GM08714 (cell line): ENCODE results near the gene ARHGAP23.
"Not testable (repeated sequence)": the region's sequence is repeated elsewhere in the genome, so short reads cannot be mapped to it uniquely, and the experiment has no call there.

Source experiments
- H3K4me3 ChIP-seq: fragments of 200-500 bp; sonication (Bioruptor generic); 2 replicates; pipeline ENCODE4 v1.5.1; 2014; ENCODE audit warnings: mild to moderate bottlenecking, low read length, inconsistent platforms
- ZNF274 ChIP-seq: IDR thresholded peaks from 2 replicates; pipeline ENCODE4 v1.6.1; 2012; ENCODE audit warnings: mild to moderate bottlenecking, low read depth, low read length

Gene ARHGAP23

DNA sequence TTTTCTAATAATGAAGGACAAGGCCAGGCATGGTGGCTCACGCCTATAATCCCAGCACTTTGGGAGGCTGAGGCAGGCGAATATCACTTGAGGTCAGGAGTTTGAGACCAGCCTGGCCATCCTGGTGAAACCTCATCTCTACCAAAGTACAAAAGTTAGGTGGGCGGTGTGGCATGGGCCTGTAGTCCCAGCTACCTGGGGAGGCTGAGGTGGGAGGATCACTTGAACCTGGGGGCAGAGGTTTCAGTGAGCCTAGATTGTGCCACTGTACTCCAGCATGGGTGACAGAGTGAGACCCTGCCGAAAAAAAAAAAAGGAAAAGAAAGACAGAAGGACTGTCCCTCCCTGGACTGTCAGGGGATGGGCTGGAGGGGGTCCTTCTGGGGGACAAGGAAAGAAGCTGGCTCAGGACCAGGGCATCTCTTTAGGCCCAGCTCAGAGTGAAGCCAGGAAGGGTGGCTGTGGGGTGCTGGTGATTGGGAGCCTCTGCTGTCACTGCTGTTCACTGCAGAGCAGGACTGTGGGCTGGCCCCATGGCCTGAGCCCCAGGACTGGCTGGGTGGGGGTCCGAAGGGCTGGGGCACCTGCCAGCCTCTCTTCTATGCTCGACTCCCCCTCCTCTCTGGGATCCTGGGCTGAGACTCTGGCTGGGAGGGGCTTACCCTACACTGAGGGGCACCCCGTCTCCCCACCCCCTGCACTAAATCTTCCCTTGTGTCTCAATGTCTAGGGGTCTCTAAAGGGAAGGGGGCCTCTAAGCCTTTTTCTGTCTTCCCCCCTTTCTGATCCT lies 909 bp upstream of the ARHGAP23 start:
- no peak for TF ChIP-seq ZNF274
- peak overlapping the region; percentile 68; the same call in 1 of the 2 replicates for H3K4me3 ChIP-seq

DNA sequence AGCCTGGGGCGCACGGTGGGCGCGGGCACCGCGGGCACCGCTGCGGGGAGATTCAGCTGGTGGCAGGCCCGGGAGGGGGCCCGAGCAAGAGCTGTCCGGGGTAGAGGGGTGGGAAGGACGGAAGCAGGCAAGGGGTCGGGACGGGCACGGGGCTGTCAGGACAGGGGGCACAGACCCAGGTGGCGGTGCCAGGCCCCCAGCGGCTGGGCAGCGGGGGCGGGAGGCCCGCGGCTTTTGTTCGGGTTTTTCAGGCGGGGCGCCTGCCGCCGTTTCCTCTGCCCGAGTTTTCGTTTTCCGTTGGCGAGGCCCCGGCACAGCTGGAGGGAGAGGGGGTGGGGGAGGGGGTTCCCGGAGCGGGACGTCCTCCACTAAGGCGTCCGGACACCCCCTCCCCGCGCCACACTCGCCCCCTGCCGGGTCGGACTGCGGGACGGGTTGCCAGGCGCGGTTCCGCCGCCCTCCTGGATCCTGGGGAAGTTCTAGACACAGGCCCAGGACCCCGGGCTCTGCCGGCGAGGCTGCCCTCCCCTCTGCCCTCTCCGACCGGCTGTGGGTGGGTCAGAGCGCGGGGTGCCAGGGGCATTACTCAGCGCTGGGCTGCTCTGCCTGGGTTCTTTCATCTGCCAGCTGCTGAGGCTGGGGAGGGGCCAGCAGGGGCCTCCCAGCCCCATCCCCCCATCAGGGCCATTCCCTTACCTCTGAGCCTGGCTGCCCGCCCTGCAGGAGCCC lies 543 bp downstream of the ARHGAP23 start:
- TF ChIP-seq ZNF274, result no peak
- peak overlapping the region; percentile 69; the same call in 1 of the 2 replicates for H3K4me3 ChIP-seq

DNA sequence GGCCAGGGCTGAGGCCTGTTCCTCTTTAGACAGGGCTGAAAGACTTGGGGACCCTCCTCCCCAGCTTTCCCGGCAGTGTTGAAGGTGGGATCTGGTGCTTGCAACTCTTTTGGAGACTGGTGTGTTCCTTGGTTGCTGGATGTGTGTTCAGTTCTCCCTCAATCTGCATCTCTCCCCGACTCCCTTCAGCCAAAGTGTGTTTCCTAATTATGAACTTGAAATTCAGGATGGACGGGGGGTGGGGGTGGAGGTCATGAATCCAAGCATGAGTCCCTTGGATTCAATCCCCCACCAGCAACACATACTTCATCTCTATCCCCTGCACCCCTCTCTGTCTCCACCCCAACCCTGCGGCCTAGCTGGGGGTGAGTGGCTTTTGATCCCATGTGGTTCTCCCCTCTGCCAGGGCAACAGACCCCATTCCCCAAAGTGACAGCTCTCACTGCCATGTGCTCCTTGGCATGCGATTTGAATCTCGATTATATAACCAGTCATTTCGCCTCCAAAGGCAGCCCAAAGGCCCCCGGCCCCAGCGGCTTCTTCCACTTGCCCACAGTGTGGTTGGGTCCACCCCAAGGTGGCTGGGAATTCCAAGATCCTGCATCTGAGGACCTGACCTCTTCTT lies 1.3 kb downstream of the ARHGAP23 start:
- no peak overlapping the region for H3K4me3 ChIP-seq
- TF ChIP-seq ZNF274, result no peak

- no peak overlapping the region for H3K4me3 ChIP-seq
- no peak for TF ChIP-seq ZNF274
These were observed 2.1 kb downstream of the ARHGAP23 start for GRCh38 chr17:38430316-38430715.

- no peak for TF ChIP-seq ZNF274
- no peak overlapping the region for H3K4me3 ChIP-seq
These were observed 2.6 kb downstream of the ARHGAP23 start for GRCh38 chr17:38430822-38431221.

GRCh38 chr17:38431346-38432145 lies 3.3 kb downstream of the ARHGAP23 start:
- TF ChIP-seq ZNF274, result no peak

DNA sequence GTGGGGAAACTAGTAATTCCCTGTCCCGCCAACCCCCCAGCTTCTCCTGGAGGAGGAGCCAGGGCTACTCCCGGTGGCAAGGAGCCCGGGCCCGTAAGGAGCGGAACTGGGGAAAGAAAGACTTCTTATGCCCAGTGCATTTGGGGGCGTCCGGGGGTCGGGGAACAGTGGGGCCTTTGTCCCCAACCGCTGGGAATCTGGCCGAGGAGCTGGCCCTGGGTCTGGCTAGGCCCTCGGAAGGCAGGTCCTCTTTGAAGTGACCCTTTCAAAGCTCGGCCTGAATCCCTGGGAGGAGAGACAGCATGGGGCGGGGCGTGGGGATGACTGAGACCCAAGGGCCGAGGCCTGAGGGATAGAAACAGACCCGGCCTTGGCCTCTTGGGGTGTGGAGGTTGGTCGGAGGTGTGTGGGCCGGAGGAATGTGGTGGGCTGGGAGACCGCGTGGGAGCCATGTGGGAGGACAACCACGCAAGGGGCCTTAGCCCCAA lies 6.0 kb downstream of the ARHGAP23 start:
- H3K4me3 ChIP-seq, result no peak overlapping the region
- TF ChIP-seq ZNF274, result no peak

More at GRCh38 chr17:38431346-38432145, 3.3 kb downstream of the ARHGAP23 start:
- H3K4me3 ChIP-seq, result no peak overlapping the region

DNA sequence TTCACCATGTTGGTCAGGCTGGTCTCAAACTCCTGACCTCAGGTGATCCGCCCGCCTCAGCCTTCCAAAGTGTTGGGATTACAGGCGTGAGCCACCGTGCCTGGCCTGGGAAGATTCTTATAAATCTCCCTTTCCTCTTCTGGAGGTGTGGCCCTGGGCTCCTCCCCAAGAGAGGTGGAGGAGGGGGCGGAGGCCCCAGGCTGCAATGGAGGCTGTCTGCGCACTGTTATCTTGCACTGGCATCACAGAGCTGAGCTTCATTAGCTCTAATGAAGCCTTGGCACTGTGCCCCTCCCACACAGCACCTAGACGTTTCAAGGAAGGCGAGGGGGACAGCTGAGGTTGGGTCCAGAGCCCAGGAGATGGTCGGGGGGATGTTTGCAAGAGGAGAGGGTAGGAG lies 7.5 kb downstream of the ARHGAP23 start:
- no peak for TF ChIP-seq ZNF274
- H3K4me3 ChIP-seq, result no peak overlapping the region

DNA sequence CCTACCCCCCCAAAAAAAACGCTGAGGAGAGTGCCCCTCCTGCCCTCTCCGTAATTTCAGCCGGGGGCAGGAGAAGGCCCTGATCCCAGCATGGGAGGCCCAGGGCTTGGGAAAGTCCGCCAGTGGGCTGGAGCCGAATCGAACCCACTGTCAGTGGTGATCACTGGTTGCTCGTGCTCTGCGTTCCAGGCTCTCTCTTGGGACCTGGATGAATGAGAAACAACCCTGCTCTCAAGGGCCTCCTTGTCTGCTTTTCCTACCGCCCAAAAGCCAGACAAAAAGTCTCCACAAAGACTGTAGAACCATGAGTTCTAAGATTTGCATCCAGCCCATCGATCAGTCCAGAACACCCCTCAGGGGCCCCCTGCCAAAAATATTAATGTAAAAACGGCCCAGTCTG lies 8.1 kb downstream of the ARHGAP23 start:
- no peak for TF ChIP-seq ZNF274
- H3K4me3 ChIP-seq, result no peak overlapping the region

DNA sequence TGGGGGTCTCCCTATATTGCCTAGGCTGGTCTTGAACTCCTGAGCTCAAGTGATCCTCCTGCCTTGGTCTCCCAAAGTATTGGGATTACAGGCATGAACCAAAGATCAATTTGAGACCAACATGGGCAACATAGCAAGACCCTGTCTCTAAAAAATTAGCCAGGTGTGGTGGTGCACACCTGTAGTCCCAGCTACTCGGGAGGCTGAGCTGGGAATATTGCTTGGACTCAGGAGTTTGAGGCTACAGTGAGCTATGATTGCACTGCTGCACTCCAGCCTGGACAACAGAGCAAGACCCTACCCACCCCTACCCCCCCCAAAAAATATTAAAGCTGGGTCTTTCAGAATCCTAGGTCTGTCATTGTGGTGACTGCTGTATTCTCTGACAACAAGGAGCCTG lies 9.0 kb downstream of the ARHGAP23 start:
- H3K4me3 ChIP-seq, result not testable (repeated sequence)

- H3K4me3 ChIP-seq, result no peak overlapping the region
- no peak for TF ChIP-seq ZNF274
These were observed 11.2 kb downstream of the ARHGAP23 start for GRCh38 chr17:38439436-38439835.

GRCh38 chr17:38440614-38441397 lies 12.5 kb downstream of the ARHGAP23 start:
- TF ChIP-seq ZNF274, result no peak
- H3K4me3 ChIP-seq, result no peak overlapping the region

DNA sequence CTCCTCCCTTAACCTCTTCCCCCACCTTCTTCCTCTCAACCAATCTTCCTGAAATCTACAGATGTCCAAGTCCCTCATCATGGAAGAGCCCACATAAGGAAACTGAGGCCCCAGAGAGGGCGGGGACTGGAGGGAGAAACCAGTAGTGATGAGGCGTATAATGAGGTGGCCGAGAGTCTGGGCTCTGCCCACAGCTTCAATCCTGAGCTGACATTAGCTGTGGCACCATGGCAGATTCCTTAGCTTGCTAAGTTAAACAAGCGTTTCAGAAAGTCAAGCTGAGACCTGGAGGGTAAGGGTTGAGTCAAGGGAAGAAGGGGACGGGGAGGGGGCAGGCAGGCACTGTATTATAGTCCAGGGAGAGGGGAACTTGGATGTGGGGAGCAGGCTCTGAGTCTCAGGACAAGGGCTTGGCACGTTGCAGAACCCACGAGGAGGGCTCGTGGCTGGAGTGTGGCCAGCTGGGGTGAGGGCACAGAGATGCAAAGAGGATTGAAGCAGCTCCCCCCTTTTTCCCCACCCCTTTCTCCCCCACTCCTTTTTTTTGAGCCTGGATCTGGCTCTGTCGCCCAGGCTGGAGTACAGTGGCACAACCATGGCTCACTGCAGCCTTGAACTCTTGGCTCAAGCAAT lies 13.3 kb downstream of the ARHGAP23 start:
- H3K4me3 ChIP-seq, result no peak overlapping the region
- no peak for TF ChIP-seq ZNF274

DNA sequence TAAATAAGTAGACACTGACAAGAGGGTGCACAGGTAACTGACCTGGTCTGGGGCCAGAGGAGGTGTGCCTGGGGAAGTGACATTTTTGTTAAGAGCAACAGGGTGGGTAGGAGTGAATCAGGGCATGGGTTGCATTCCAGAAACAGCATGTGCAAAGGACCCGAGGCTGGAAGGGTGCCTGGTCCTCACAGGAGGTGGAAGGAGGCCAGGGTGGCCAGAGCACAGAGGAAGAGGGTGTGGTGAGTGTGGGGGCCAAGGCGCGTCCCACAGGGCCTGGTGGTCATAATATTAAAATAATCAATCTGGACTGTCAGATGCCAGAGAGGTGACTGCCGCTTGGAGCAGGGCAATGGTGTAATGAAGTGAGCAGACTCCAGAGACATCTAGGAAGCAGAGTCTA lies 14.3 kb downstream of the ARHGAP23 start:
- no peak for TF ChIP-seq ZNF274
- no peak overlapping the region for H3K4me3 ChIP-seq
